Cardiac fibroblast (primary cell): ENCODE measurements around the gene LY9.

Experiments used
- DNase-seq, 2 donors: peaks; one replicate each; pipeline versions ENCODE4 v3.0.0 to v3.0.0-alpha.2; 2010; ENCODE audit warnings: low read depth in 2 of 2
- H3K4me3 ChIP-seq, 2 donors: replicated peaks in 1 of 2; 1 replicate in 1 of 2; 2 replicates in 1 of 2; pipeline ENCODE4 v1.5.1; 2011; ENCODE audit warnings: low read depth in 2 of 2, low read length in 2 of 2, mild to moderate bottlenecking in 2 of 2, moderate library complexity in 1 of 2
- TF ChIP-seq, protein P1 (sequence below): IDR thresholded peaks from one replicate; pipeline ENCODE4 v1.5.1; 2011; ENCODE audit warnings: low read depth, mild to moderate bottlenecking, low read length, inconsistent platforms

Gene LY9

GRCh38 chr1:160789051-160789701 lies 6.8 kb upstream of the LY9 start:
- no peak for DNase-seq
- no peak overlapping the region for H3K4me3 ChIP-seq
- TF ChIP-seq, protein P1, sequence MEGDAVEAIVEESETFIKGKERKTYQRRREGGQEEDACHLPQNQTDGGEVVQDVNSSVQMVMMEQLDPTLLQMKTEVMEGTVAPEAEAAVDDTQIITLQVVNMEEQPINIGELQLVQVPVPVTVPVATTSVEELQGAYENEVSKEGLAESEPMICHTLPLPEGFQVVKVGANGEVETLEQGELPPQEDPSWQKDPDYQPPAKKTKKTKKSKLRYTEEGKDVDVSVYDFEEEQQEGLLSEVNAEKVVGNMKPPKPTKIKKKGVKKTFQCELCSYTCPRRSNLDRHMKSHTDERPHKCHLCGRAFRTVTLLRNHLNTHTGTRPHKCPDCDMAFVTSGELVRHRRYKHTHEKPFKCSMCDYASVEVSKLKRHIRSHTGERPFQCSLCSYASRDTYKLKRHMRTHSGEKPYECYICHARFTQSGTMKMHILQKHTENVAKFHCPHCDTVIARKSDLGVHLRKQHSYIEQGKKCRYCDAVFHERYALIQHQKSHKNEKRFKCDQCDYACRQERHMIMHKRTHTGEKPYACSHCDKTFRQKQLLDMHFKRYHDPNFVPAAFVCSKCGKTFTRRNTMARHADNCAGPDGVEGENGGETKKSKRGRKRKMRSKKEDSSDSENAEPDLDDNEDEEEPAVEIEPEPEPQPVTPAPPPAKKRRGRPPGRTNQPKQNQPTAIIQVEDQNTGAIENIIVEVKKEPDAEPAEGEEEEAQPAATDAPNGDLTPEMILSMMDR = no peak

GRCh38 chr1:160789702-160790611 lies 6.0 kb upstream of the LY9 start:
- TF ChIP-seq, protein P1 = no peak
- DNase-seq = no peak
- H3K4me3 ChIP-seq = no peak overlapping the region

- TF ChIP-seq, protein P1 = no peak
- DNase-seq = no peak
These were observed 1.6 kb upstream of the LY9 start for GRCh38 chr1:160794376-160794775.

DNA sequence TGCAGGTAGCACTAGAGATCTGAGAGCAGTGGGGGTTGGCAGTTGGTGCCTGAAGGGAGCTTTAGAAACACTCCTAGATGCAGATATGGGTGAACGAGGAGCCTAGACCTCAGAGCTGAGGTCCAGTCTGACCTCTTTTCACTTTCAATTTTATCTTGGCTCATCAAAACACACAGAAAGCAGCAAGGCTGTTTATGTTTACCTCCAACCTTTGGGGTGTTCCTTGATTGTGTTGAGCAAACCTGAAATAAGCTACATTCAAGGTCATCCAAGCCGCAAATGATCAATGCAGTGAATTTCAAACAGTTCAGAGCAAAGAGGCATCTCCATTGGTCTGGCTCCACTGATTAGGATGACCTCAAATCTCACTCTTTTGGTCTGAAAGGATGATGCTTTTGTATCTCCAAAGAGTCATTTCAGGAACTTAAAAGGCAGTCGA lies 1.3 kb downstream of the LY9 start:
- no peak overlapping the region for H3K4me3 ChIP-seq
- TF ChIP-seq, protein P1 = no peak
- no peak for DNase-seq

More at GRCh38 chr1:160794376-160794775, 1.6 kb upstream of the LY9 start:
- H3K4me3 ChIP-seq = no peak overlapping the region

- H3K4me3 ChIP-seq = no peak overlapping the region
- TF ChIP-seq, protein P1 = no peak
- no peak for DNase-seq
These were observed 1.9 kb downstream of the LY9 start for GRCh38 chr1:160797861-160798273.

GRCh38 chr1:160798439-160798838 lies 2.5 kb downstream of the LY9 start:
- no peak for DNase-seq
- no peak overlapping the region for H3K4me3 ChIP-seq
- TF ChIP-seq, protein P1 = no peak
